NCI-H226 (cell line): ENCODE measurements around the gene REP15.
"Not testable (repeated sequence)": the region's sequence is repeated elsewhere in the genome, so short reads cannot be mapped to it uniquely, and the experiment has no call there.

ENCODE experiments used
- DNase-seq: peaks from one replicate; pipeline ENCODE4 v3.0.0-alpha.2; 2015

The REP15 gene, protein sequence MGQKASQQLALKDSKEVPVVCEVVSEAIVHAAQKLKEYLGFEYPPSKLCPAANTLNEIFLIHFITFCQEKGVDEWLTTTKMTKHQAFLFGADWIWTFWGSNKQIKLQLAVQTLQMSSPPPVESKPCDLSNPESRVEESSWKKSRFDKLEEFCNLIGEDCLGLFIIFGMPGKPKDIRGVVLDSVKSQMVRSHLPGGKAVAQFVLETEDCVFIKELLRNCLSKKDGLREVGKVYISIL

DNA sequence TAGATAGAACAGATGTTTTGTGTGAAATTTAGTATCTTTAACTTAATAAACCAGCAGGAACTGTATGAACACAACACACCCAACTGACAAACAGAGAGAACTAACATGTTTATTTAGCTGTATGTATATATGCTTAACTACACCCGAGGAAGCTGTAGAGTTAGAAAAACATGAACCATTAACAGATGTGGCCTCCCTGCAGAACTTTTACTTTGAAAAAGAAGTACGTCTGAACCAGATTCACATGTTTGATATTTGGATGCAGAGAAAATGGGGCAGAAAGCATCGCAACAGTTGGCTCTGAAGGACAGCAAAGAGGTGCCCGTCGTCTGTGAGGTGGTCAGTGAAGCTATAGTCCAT, at the start of gene REP15:
TSS of gene REP15 (plus strand) at position 155 of the 360 bp plus-strand sequence. CDS start at position 271, 116 bp downstream.
- DNase-seq: no peak

GRCh38 chr12:27650011-27650410, 46.2 kb upstream of the REP15 start:
- DNase-seq: no peak

DNA sequence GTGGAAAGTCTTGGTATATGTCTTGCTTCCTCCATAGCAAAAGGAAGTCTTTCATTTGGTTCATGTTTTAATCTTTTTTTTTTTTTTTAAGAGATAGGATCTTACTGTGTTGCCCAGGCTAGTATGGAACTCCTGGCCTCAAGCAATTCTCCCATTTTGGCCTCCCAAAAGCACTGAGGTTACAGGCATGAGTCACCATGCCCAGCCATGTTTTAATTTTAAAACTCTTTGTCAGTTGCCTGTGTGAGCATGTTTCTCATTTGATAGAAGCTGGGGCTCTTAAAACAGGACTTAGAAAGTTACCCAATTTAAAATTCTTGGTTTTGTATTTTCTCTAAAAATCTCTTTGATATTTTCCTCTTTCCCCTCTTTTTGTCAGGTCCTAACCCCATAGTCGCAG, 45.0 kb upstream of the REP15 start:
- DNase-seq: no peak

DNA sequence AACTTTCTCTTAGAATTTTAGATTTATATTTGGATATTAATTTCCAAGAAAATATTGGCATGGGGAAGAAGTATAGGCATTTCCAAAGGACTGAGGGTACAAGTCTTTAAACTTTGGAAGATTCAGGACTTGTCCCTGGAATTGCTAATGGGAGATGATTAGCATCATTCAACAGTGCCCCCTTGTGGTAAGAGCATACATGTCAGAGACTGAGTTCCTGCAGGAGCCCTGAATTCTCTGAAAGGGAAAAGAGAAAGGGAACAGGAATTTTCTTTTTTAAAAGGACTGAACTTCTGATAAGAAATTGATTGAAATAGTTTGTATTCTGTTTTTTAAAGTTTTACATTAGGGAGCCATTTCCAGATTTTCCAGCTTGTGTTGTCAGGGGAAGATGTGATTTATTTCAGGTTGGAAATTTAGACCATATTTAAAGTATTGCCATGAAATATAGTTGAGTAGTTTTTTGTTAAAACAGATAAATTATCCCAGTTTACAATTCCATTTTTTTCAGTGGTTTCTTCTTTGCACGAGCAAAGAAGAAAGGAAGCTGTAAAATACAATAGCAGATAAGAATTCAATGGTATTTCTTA, 44.0 kb upstream of the REP15 start:
- peak; percentile 21 for DNase-seq

DNA sequence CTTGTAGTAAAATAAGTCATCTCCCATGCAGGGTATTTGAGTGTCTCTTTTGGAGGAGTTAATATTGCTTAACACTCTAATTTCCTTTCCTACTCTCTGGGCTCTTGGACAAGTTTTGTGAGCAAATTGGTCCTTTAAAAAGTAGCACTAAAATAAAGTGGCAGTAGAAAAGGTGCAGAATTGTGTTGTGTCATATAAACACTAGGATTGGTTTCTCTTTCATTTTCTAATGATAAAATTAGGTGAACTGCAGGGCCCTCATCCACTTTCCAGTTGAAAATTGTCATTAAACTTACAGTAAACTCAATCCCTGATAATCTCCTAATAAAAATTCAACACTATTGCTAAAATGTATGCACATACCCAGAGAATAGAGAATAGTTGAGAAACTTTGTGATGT, 42.6 kb upstream of the REP15 start:
- DNase-seq: no peak

DNA sequence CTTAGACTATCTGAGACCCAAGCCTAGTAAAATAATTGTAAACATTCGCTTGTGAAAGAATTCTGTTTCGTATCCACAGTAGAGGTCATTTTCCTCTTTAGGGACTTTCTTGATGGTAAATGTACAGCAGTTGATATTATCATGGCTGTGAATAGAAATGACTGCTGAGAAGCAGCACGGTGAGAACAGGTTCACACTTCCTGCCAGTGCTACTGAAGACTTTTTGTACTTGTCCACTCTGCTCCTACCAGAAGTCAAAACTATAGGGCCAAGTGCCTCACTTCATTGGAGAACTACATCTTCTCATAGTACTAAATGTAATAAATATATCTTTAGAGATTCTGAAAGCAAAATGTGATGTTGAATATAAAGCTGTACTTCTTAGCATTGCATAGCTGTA, 40.8 kb upstream of the REP15 start:
- DNase-seq: not testable (repeated sequence)

DNA sequence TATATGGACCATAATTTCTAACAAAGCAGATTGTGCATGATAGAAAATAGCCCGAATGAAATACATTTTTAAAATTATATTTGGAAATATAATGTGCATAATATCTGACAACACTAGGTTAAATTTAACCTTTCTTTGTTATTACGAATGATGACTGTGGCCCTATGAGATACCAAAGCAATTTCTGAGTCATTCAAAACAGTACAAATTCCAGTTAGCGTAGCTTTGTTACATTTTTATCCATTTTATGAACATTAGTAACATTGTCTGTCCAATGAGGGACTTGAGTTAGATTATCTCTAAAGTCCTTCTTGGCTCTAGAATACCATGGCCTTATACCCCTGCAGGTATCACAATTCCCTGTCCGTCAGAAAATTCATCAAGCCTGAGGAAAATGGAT, 39.0 kb upstream of the REP15 start:
- DNase-seq: no peak

- no peak for DNase-seq
Measured at GRCh38 chr12:27665704-27666103, 30.5 kb upstream of the REP15 start.

DNA sequence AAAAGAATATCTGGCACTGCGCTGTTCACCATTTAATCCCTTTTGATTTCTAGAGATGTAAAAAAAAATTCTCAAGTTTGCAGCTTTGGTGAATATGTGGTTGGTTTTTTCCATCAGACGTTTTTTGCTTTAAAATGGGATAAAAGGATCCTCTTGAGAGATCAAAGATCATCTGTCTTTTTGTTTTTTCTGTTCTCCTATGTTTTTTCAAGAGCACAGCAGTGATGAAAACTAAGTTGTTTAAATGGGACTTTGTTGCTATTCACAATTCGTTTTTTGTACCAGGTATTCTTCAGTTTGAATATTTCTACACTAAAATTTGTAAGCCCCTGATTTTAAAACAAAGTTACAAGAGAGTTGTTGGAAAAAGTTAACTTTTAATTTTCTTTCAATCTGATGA, 29.7 kb upstream of the REP15 start:
- no peak for DNase-seq

- DNase-seq: no peak
Measured at GRCh38 chr12:27667540-27667939, 28.7 kb upstream of the REP15 start.

DNA sequence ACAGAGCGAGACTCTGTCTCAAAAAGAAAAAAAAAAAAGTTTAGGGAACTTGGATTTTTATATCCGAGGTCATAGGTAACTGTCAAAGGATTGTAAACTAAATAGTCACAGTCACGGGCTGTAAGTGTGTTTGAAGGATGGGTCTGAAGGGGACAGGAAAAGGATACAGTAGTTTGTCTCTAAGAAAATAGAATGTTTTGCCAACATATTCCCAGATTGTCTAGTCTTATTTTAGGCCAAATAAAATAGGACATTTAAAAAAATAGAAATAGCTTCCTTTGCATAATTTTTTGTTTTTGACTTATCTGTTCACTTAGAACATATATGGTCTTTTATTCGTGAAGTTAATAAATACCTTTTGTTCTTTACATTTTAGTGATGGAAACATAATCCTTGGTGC, 24.2 kb upstream of the REP15 start:
- DNase-seq: no peak

DNA sequence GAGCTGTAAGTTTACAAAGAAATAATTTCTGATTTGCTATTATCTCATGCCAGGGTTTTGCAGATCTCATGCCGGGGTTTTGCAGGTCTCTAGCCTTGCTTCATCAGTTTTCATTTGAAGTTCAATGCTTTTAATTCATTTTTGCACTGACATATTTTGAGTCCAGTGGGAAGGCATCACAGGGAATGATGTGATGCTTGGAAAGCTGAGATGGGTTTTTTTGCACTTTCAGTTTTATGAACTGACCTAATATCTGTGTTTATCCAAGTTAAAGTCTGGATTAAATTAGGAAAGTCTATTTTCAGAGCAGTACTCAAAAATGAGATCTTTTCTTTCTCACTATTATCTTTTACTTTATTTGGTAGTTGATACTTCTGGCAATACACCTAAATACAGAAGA, 23.6 kb upstream of the REP15 start:
- no peak for DNase-seq

DNA sequence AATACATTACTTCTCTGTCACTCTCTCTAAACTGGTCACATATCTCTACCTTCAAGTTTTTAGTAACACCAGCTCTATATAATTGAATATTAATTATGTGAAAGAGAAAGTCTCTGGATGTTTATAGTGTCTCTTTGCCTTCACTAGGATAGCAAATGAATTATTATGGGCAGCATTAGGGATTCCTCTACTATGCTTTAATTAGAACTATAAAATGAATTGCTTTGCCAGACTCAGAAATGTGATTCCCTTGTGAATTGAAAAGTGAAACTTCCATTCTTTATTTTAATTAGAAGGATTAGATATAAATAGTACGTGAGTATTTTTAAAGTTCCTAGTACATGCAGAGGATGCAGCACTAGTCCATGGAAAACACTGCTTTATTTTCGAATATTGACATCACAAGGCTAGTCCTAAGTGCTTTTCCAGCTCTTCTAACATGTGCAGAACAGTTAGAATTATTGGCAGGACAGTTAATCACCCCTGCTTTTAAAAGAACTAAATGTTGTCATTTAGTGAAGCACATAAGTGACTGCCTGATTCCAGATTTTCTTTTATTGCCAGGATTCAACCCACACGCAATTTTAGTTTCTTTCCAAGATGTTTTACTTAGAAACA, 23.0 kb upstream of the REP15 start:
- DNase-seq: no peak

DNA sequence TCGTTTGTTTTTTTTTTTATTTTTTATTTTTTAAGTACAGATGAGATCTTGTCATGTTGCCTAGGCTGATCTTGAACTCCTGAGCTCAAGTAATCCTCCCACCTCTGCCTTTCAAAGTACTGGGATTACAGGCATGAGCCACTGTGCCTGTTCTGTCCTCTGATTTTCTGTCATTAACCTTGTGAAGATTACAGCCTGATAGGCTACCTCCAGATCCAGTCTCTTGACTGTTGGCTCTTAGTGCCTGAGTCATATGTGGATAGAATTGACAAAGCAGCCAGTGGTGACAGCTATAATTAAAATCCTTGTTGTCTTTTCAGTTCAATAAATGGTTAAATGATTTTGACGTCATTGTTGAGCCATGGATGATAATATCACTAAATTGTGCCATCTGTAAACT, 21.3 kb upstream of the REP15 start:
- no peak for DNase-seq

GRCh38 chr12:27680619-27681018, 15.6 kb upstream of the REP15 start:
- no peak for DNase-seq

DNA sequence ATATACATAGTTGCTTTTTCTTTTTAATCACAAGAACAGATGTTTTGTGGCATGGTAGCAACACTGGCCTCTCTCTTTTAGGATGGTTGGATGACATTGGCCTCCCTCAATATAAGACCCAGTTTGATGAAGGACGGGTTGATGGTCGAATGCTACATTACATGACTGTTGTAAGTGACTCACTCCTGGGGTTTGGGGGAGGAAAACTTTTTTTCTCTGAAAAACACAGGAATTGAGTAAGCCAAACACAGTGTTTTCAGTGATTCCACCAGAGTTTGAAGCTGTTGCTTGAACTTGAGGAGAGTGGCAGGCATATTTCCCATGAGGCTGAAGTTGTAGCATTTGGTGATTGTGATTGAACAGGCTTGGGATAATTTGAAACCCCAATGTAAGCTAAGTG, 13.7 kb upstream of the REP15 start:
- no peak for DNase-seq

GRCh38 chr12:27685274-27685673, 11.0 kb upstream of the REP15 start:
- no peak for DNase-seq

GRCh38 chr12:27686147-27686546, 10.1 kb upstream of the REP15 start:
- no peak for DNase-seq

DNA sequence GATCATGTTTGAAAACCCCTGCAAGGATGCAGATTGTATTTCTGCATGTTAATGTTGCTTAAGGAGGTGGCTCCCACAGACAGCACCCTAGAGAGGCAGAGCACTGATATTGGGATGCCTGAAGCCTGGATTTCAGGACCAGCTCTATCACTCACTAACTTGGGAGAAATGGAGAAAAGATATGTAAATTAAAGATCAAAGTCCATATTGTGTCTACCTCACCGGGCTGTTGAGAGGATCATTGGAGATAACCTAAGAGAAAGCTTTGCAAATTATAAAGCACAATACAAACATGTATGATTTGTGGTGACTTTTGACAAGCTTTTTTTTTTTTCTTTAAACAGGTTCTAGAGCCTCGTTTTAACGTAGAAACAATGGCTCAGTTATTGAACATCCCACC, 7.6 kb upstream of the REP15 start:
- DNase-seq: no peak

DNA sequence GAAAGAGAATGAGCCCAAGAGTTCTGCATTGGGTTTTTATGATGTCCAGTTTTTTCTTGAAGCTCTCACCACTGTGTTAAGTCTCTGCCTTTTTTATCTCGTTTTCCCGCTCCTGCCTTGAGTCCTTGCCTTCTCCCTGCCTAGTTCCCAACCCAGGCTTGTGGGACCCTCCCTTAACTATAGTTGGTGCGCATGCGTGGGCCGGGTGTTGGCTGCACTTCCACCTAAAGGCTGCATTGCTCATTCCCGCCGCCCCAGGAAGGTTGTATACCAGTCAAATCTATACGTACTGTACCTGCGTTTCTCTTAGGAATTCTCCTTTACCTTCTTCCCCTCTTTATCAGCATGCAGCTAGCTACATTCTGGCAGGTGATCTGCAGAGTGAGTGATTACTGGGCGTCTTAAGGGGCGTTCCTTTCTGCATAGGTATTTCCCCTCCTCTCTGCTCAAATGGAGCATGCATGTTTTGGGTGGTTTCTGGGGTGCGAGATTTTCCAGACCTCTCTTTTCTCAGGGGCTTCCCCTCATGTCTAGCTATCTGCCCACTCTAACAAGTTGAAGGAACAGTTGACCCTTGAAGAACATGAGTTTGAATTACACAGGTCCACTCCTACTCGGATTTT, 6.6 kb upstream of the REP15 start:
- DNase-seq: no peak

GRCh38 chr12:27693403-27693802, 2.8 kb upstream of the REP15 start:
- no peak for DNase-seq

DNA sequence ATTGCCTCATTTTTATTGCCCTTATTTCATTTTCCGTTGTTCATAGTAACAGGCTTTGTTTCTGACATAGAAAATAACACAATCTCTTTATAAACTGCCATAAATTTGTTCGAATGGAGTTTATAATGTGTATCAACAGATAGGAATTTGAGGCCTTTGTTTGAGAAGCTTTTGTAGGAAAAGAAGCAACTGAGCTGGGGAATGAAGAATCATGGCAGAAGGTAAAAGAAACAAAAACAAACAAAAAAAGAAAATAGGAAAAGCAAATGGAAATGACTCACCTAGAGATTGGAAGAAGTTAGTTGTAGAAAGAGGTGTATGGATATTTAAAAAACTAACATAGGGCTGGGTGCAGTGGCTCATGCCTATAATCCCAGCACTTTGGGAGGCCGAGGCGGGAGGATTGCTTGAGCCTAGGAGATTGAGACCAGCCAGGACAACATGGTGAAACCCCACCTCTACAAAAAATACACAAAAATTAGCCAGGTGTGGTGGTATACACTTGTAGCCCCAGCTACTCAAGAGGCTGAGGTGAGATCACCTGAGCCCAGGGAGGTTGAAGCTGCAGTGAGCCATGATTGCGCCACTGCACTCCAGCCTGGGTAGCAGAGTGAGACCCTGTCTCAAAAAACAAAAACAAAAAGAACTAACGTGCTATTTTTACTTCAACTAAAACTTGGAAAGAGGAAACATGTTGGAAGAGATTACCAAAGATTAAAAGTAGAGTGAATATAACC, 523 bp upstream of the REP15 start:
- no peak for DNase-seq

- no peak for DNase-seq
Measured at GRCh38 chr12:27696864-27697564, 767 bp downstream of the REP15 start.
